Measurements from ENCODE around the gene COL6A2. TPM values are rescaled to one million over a fixed set of nuclear protein-coding genes. Genes with fewer than 3 reads are reported as not detected.

The COL6A2 gene
- total RNA-seq, 1 donor from 2014 or later: 12.6 TPM

DNA sequence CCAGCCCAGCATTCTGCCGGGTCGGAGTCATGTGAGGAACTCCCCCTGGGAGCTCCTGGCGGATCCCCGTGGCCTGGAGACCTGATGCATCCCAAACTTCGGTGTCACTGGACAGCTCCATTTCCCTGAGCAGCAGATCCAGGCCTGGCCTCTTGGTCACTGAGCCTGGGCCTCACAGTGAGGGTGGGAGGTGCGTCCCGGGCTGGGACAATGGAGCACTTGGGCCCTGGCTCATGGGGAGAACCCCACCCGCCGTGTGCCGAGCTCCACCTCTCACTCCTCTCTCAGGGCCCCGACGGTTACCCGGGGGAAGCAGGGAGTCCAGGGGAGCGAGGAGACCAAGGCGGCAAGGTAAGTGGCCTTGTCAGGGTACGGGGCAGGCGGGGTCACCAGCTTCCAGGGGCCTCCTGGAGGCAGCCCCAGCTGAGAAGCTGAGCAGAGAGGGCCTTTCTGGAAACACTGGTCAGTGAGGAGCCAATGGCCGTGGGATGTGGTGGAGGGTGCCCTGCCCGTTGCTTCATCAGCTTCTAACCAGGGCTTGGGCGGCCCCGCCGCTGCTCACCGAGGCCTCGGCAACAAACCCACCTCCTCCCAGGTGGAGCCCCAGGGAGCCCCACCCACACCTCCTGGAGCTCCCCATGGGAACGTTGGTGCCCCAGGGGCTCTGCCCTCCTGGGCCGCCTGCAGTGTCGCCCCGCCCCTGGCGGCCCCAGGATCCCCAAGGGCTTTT is 19.8 kb downstream of the COL6A2 start:
- DNase-seq (ENCODE audit: low read depth) (no peak), FAIRE-seq (no peak)

DNA sequence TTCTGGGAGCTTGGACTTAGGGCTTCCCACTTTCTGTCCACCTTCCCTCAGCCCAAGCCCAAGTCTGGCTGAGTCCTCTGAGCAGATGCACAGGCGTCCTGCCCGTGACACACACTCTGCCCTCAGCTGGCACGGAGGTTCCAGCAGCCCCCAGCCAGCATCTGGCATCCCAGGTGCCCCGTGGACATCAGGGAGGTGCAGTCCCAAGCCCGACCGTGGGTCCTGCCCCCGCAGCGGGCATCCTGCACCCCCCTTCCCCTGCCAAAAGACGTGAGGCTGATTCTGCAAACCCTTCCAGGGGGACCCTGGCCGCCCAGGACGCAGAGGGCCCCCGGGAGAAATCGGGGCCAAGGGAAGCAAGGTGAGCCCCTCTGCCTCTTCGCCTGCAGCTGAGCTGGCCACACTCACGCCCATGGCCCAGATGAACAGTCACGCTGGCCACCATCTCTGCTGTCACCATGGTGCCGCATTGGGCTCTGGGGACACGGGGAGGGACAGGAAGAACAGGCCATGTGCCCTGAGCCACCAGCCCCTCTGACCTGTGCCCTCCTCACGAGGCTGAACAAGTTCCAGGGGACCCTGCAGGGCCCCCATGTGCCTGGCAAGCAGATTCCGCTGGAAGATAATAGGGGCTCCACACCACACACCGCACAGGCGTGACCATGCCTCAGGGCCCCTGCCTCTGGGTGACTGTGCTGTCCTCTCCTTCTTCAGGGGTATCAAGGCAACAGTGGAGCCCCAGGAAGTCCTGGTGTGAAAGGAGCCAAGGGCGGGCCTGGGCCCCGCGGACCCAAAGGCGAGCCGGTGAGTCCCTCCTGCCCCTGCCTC is 20.6 kb downstream of the COL6A2 start:
- no peak for FAIRE-seq
- DNase-seq (ENCODE audit: low read depth): no peak
- TF ChIP-seq, protein P1, sequence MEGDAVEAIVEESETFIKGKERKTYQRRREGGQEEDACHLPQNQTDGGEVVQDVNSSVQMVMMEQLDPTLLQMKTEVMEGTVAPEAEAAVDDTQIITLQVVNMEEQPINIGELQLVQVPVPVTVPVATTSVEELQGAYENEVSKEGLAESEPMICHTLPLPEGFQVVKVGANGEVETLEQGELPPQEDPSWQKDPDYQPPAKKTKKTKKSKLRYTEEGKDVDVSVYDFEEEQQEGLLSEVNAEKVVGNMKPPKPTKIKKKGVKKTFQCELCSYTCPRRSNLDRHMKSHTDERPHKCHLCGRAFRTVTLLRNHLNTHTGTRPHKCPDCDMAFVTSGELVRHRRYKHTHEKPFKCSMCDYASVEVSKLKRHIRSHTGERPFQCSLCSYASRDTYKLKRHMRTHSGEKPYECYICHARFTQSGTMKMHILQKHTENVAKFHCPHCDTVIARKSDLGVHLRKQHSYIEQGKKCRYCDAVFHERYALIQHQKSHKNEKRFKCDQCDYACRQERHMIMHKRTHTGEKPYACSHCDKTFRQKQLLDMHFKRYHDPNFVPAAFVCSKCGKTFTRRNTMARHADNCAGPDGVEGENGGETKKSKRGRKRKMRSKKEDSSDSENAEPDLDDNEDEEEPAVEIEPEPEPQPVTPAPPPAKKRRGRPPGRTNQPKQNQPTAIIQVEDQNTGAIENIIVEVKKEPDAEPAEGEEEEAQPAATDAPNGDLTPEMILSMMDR (IDR thresholded peaks at IDR 0.05; ENCODE audit: insufficient read depth, low read length, severe bottlenecking): no peak
- Histone ChIP-seq H3K36me3 (ENCODE audit: control insufficient read depth, insufficient read depth, low read length) (no peaks in the 10 kb centered on the region), H3K4me3 (ENCODE audit: low read depth, low read length) (no peak overlapping the region), H3K27me3 (ENCODE audit: control insufficient read depth, insufficient read depth, low read length) (no peaks in the 10 kb centered on the region)

More for the DNA sequence above, 19.8 kb downstream of the COL6A2 start:
- Histone ChIP-seq H3K36me3 (ENCODE audit: control insufficient read depth, insufficient read depth, low read length) (no peaks in the 10 kb centered on the region), H3K27me3 (ENCODE audit: control insufficient read depth, insufficient read depth, low read length) (no peaks in the 10 kb centered on the region), H3K4me3 (ENCODE audit: low read depth, low read length) (no peak overlapping the region)
- TF ChIP-seq, protein P1 (IDR thresholded peaks at IDR 0.05; ENCODE audit: insufficient read depth, low read length, severe bottlenecking): no peak

DNA sequence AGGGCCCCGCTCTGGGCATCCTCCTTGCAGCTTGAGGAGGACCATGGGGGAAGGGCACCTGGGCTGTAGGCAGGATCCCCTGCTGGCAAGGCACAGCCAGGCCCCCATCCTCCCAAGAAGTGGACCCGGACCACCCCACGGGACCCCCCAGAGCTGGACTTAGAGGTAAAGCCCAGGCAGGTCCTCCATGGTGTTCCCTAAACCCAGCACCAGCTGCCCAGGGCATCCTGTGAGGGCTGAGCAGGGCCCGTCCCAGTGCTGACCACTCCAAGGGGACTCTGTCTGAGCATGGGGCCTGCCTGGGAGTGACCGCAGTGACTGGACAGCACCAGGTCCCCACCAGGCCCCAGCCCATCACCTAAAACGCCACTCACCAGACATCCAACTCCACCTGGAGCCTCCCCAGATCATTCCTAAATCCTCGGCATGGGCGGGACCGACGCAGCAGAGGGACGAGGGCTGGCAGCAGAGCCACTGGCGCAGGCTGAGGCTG is 21.3 kb downstream of the COL6A2 start:
- no peaks in the 10 kb centered on the region for H3K36me3 ChIP-seq (ENCODE audit: control insufficient read depth, insufficient read depth, low read length)
- TF ChIP-seq, protein P1 (IDR thresholded peaks at IDR 0.05; ENCODE audit: insufficient read depth, low read length, severe bottlenecking): no peak
- DNase-seq (ENCODE audit: low read depth): no peak
- no peak overlapping the region for H3K4me3 ChIP-seq (ENCODE audit: low read depth, low read length)
- FAIRE-seq: no peak
- H3K27me3 ChIP-seq (ENCODE audit: control insufficient read depth, insufficient read depth, low read length): no peaks in the 10 kb centered on the region

DNA sequence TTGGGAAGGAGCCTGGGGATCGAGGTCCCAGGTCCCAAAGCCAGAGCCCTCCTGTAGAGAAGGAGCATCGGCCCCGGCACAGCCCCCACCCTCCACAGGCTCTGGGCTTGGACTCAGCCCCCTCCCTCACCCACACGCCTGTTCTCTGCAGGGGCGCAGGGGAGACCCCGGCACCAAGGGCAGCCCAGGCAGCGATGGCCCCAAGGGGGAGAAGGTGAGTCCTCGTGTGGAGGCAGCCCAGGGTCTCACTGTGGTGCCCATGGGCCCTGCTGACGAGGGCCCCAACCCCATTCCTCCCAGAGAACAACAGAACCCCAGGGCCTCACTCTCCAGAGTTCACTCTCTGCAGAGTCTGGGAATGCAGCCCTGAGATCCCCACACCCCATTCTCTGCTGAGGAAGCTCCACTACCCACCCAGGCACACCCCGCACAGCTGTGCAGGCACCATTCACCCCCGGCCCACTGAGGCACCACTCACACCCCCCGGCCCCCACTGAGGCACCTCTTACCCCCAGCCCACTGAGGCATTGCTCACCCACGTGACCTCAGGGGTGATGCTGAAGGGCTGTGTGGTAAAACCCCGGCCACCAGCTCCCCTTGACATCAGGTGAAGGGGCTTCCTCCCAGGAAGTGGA is 21.8 kb downstream of the COL6A2 start:
- no peak for DNase-seq (ENCODE audit: low read depth)
- Histone ChIP-seq H3K27me3 (ENCODE audit: control insufficient read depth, insufficient read depth, low read length) (no peaks in the 10 kb centered on the region), H3K36me3 (ENCODE audit: control insufficient read depth, insufficient read depth, low read length) (no peaks in the 10 kb centered on the region), H3K4me3 (ENCODE audit: low read depth, low read length) (no peak overlapping the region)
- TF ChIP-seq, protein P1 (IDR thresholded peaks at IDR 0.05; ENCODE audit: insufficient read depth, low read length, severe bottlenecking): no peak
- no peak for FAIRE-seq

DNA sequence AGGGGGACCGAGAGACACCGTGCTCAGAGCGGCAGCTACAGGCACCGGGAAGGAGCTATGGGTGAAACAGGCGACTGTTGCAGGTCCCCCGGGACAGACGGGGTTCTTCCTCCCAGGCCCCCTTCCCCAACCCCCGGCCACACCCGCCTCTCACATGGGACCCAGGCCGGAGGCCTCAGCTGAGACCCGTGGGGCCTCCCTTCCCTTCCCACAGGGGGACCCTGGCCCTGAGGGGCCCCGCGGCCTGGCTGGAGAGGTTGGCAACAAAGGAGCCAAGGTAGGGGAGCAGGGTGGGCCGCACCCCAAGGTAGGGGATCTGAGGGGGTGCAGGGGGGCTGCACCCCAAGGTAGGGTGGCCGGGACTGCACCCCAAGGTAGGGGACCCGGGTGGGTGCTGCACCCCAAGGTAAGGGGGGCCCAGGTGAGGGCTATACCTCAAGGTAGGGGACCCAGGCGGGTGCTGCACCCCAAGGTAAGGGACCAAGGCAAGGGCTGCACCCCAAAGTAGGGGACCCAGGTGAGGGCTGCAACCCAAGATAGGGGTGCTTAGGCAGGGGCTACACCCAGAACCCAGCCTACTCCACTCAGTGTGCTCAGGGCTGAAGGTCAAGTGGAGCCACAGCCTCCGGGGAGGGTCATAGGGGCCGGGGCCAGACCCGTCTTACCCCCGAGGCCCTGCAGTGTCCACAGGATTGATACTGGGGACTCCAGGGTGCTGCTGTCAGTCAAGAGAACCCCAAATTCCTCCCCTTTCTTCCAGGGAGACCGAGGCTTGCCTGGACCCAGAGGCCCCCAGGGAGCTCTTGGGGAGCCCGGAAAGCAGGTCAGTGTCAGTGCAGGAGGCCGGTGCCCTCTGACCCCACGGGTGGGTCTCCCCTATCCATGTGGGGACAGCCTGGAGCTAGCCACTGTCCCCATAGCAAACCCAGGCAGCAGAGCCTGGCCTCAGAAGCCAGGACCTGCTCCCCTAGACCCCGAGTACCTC is 22.7 kb downstream of the COL6A2 start:
- no peak for DNase-seq (ENCODE audit: low read depth)
- TF ChIP-seq, protein P1 (IDR thresholded peaks at IDR 0.05; ENCODE audit: insufficient read depth, low read length, severe bottlenecking): no peak
- Histone ChIP-seq H3K36me3 (ENCODE audit: control insufficient read depth, insufficient read depth, low read length) (no peaks in the 10 kb centered on the region), H3K27me3 (ENCODE audit: control insufficient read depth, insufficient read depth, low read length) (no peaks in the 10 kb centered on the region), H3K4me3 (ENCODE audit: low read depth, low read length) (no peak overlapping the region)
- no peak for FAIRE-seq
